CD14-positive monocyte (primary cell): ENCODE results near the gene RWDD1. TPM values are rescaled to one million over a fixed set of nuclear protein-coding genes. Genes with fewer than 3 reads are reported as not detected.

Experiments
- DNase-seq, 3 donors: peaks; one replicate each; pipeline ENCODE4 v3.0.0-alpha.2; 2011 to 2022
- H2AFZ ChIP-seq: 2 replicates; pipeline ENCODE4 v1.6.0; 2012; ENCODE audit warnings: mild to moderate bottlenecking, low read depth, low read length, inconsistent platforms; ENCODE audit not compliant: insufficient read depth, poor library complexity, severe bottlenecking
- H3K27ac ChIP-seq, 2 donors: 1 replicate in 1 of 2; 2 replicates in 1 of 2; pipeline ENCODE4 v1.5.1; 2012 to 2013; ENCODE audit warnings: low read length in 2 of 2, control low read depth in 1 of 2, inconsistent platforms in 1 of 2, low read depth in 1 of 2, mild to moderate bottlenecking in 1 of 2
- H3K27me3 ChIP-seq, 2 donors: one replicate each; pipeline versions ENCODE4 v1.6.0 to v1.6.1; 2011 to 2013; ENCODE audit warnings: low read length in 2 of 2; ENCODE audit not compliant: control insufficient read depth in 2 of 2, insufficient read depth in 2 of 2
- H3K36me3 ChIP-seq, 2 donors: replicated peaks in 1 of 2; 1 replicate in 1 of 2; 2 replicates in 1 of 2; pipeline versions ENCODE4 v1.5.1 to v1.6.1; 2012 to 2013; ENCODE audit warnings: low read length in 2 of 2, control low read depth in 1 of 2, inconsistent platforms in 1 of 2, mild to moderate bottlenecking in 1 of 2; ENCODE audit not compliant: insufficient read depth in 2 of 2, control insufficient read depth in 1 of 2
- H3K4me1 ChIP-seq, 2 donors: 1 replicate in 1 of 2; 2 replicates in 1 of 2; pipeline versions ENCODE4 v1.5.1 to v1.6.1; 2012 to 2013; ENCODE audit warnings: low read length in 2 of 2, control low read depth in 1 of 2, inconsistent platforms in 1 of 2, mild to moderate bottlenecking in 1 of 2, moderate library complexity in 1 of 2; ENCODE audit not compliant: insufficient read depth in 2 of 2, control insufficient read depth in 1 of 2
- H3K4me2 ChIP-seq: replicated peaks from 2 replicates; pipeline ENCODE3; 2012; ENCODE audit warnings: low read length, moderate library complexity, mild to moderate bottlenecking; ENCODE audit not compliant: poor library complexity, severe bottlenecking; ENCODE audit errors: extremely low read depth
- H3K4me3 ChIP-seq, 3 experiments: fragments of 200-600 bp in 1 of 3; sonication (generic) in 1 of 3; replicated peaks in 1 of 3; 1 replicate in 2 of 3; 2 replicates in 1 of 3; pipeline ENCODE4 v1.5.1; 2011 to 2013; ENCODE audit warnings: low read length in 3 of 3, mild to moderate bottlenecking in 3 of 3, control low read depth in 2 of 3, low read depth in 2 of 3, inconsistent platforms in 1 of 3, moderate library complexity in 1 of 3
- H3K79me2 ChIP-seq: 2 replicates; pipeline ENCODE4 v1.6.0; 2012; ENCODE audit warnings: mild to moderate bottlenecking, control low read depth, inconsistent platforms, low read length, moderate library complexity; ENCODE audit not compliant: insufficient read depth
- H3K9ac ChIP-seq: 2 replicates; pipeline ENCODE4 v1.6.0; 2017; ENCODE audit warnings: low read length, mild to moderate bottlenecking; ENCODE audit not compliant: insufficient read depth, poor library complexity, severe bottlenecking
- H3K9me3 ChIP-seq, 2 donors: replicated peaks in 1 of 2; 1 replicate in 1 of 2; 2 replicates in 1 of 2; pipeline versions ENCODE4 v1.5.1 to v1.6.1; 2012 to 2013; ENCODE audit warnings: low read length in 2 of 2, control low read depth in 1 of 2; ENCODE audit not compliant: control insufficient read depth in 1 of 2, insufficient read depth in 1 of 2
- H4K20me1 ChIP-seq: 2 replicates; pipeline ENCODE4 v1.6.0; 2012; ENCODE audit warnings: mild to moderate bottlenecking, low read length, control low read depth, moderate library complexity; ENCODE audit not compliant: insufficient read depth
- H3K27ac Mint-ChIP-seq, 7 donors: one replicate each; pipeline ENCODE4 v1.8.0; 2020; ENCODE audit warnings: mild to moderate bottlenecking in 7 of 7, mixed read lengths in 7 of 7, moderate library complexity in 6 of 7, inconsistent platforms in 2 of 7
- H3K27me3 Mint-ChIP-seq, 3 donors: one replicate each; pipeline ENCODE4 v1.8.0; 2021 to 2022; ENCODE audit warnings: low read depth in 3 of 3, mild to moderate bottlenecking in 3 of 3, mixed read lengths in 3 of 3, moderate library complexity in 3 of 3, inconsistent platforms in 1 of 3
- H3K36me3 Mint-ChIP-seq, 2 donors: one replicate each; pipeline ENCODE4 v1.8.0; 2020; ENCODE audit warnings: mixed read lengths in 2 of 2, inconsistent platforms in 1 of 2, mild to moderate bottlenecking in 1 of 2
- H3K4me1 Mint-ChIP-seq: one replicate; pipeline ENCODE4 v1.8.0; 2020; ENCODE audit warnings: mild to moderate bottlenecking, mixed read lengths
- H3K4me3 Mint-ChIP-seq, 2 donors: one replicate each; pipeline ENCODE4 v1.8.0; 2020; ENCODE audit warnings: mild to moderate bottlenecking in 2 of 2, mixed read lengths in 2 of 2, moderate library complexity in 1 of 2
- H3K9me3 Mint-ChIP-seq, 7 donors: one replicate each; pipeline ENCODE4 v1.8.0; 2020 to 2022; ENCODE audit warnings: mixed read lengths in 7 of 7, mild to moderate bottlenecking in 6 of 7, moderate library complexity in 6 of 7, inconsistent platforms in 2 of 7
- CTCF ChIP-seq: fragments of 200-600 bp; IDR thresholded peaks from one replicate; pipeline ENCODE4 v1.8.0; 2022; ENCODE audit warnings: antibody characterized with exemption, mild to moderate bottlenecking
- WGBS: methylation state at CpG from one replicate; pipeline ENCODE4 v1.1.5; 2013; ENCODE audit warnings: missing lambda C conversion rate; ENCODE audit not compliant: insufficient coverage; 5-methylcytosine and 5-hydroxymethylcytosine counted together
- intact Hi-C, 2 donors: fragments of 100-400 bp; cut with micrococcal nuclease; formaldehyde crosslinking; loops; one replicate each; pipeline versions ENCODE4 v1.15.0 to v1.15.1; 2023
- polyA plus RNA-seq, 3 donors: library from polyadenylated mRNA; depleted of rRNA in 1 of 3; unstranded in 2 of 3; stranded (reverse) in 1 of 3; fragments of 300-500 nt in 2 of 3; fragments of >200 nt in 1 of 3; fragmentation: Illumina TruSeq in 2 of 3; gene quantifications; 1 replicate in 2 of 3; 2 replicates in 1 of 3; pipeline ENCODE4 v1.2.3, GENCODE V29; 2012 to 2021

The RWDD1 gene
- polyA plus RNA-seq, 3 donors: 11.8 to 45.5 (median 34.7) TPM

DNA sequence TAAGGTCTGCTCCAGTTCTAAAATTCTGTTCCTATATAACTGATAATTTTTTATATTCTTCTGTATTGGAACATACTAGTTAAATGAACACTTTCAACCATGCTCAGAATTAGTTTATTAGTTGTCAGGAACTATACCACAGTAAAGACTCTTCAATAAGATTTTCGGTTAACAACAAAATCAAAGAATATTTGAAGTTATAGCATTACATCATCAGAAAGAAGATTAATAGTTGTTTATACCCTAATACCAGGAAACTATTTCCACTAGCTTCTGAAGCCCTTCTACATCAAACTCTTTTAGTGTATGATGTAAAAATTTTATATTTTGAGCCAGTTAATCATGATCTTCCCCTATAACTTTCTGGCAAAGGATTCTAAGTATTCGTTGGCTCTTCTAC, 11.2 kb upstream of the RWDD1 start:
- intact Hi-C loops: no loop called here
- WGBS: no CpG with 5 or more reads among the region's 2 CpGs

DNA sequence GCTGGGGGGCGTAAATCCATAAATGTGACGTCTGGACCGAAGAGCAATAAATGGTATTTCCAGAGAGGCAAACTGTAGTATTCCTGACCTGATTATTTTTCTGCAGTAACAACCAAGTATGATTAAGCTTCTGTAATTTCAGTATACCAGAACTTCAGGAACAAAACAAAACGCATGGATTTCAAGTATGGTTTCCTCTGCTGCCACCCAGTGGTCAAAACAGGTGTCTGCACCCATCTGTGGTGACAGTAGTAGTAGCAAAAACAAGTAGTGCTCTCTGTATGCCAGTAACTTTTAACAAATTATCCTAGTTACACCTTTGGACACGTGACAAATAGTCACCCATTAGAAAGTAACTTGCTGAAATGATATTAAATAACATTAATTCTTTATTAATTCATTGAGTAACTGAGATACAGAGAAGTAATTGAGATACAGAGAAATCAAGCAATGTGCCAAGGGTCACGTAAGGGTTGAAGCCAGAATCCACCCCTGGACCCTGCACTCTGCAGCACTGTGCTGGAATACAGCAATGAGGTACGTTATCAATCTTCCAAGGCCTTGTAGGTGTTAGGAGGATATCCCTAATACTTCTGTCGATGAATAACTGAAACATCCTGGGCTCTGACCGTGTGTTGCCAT, 9.8 kb upstream of the RWDD1 start:
- Histone ChIP-seq H3K79me2 (no peaks in the 10 kb centered on the region), H4K20me1 (no peaks in the 10 kb centered on the region), H3K4me2 (no peak overlapping the region), H2AFZ (no peak overlapping the region), H3K36me3 (no peaks in the 10 kb centered on the region), H3K27ac (no peak overlapping the region), H3K4me3 (no peak overlapping the region), H3K9me3 (no peaks in the 10 kb centered on the region), H3K27me3 (no peaks in the 10 kb centered on the region), H3K9ac (no peak overlapping the region), H3K4me1 (peaks cover 6 to 9% of the 10 kb centered on the region in 2 donors)
- H3K27me3 Mint-ChIP-seq: peaks cover 6 to 12% (median 9%) of the 10 kb centered on the region in 3 donors
- H3K4me3 Mint-ChIP-seq: peak overlapping the region in 1 of 2 donors; percentile 46
- no peak overlapping the region for H3K27ac Mint-ChIP-seq
- intact Hi-C loops: no loop called here
- 100% methylated on average over 4 of the region's 9 CpGs for WGBS
- peak; percentile 93 for TF ChIP-seq CTCF
- H3K9me3 Mint-ChIP-seq: peaks cover 0 to 2% (median 0%) of the 10 kb centered on the region in 7 donors
- H3K36me3 Mint-ChIP-seq: no peaks in the 10 kb centered on the region
- peak; percentile 46 to 64 (median 59) for DNase-seq
- H3K4me1 Mint-ChIP-seq: peaks cover 13% of the 10 kb centered on the region

More for the DNA sequence above, 11.2 kb upstream of the RWDD1 start:
- Mint-ChIP-seq H3K27ac (no peak overlapping the region), H3K4me1 (peaks cover 8% of the 10 kb centered on the region), H3K27me3 (peaks cover 2 to 6% (median 6%) of the 10 kb centered on the region in 3 donors), H3K36me3 (no peaks in the 10 kb centered on the region), H3K4me3 (no peak overlapping the region), H3K9me3 (no peaks in the 10 kb centered on the region)
- Histone ChIP-seq H3K4me1 (peaks cover 5 to 6% of the 10 kb centered on the region in 2 donors), H3K27ac (no peak overlapping the region), H3K27me3 (no peaks in the 10 kb centered on the region), H3K36me3 (no peaks in the 10 kb centered on the region), H3K4me2 (no peak overlapping the region), H2AFZ (no peak overlapping the region), H3K79me2 (no peaks in the 10 kb centered on the region), H3K9me3 (no peaks in the 10 kb centered on the region), H3K4me3 (no peak overlapping the region), H4K20me1 (no peaks in the 10 kb centered on the region), H3K9ac (no peak overlapping the region)
- no peak for TF ChIP-seq CTCF
- no peak for DNase-seq
